Myocyte (in vitro differentiated cells): ENCODE data around the gene PIM2. TPM values are rescaled to one million over a fixed set of nuclear protein-coding genes. Genes with fewer than 3 reads are reported as not detected.

Experiments used
- DNase-seq: peaks from one replicate; pipeline ENCODE4 v3.0.0-alpha.2; 2012; ENCODE audit warnings: low read depth
- total RNA-seq: library from RNA; depleted of rRNA; stranded (reverse); fragments of >200 nt; gene quantifications from 2 replicates; pipeline ENCODE4 v1.2.3, GENCODE V29; 2014

The PIM2 gene
- total RNA-seq, 1 donor from 2014 or later: 6.2 TPM

DNA sequence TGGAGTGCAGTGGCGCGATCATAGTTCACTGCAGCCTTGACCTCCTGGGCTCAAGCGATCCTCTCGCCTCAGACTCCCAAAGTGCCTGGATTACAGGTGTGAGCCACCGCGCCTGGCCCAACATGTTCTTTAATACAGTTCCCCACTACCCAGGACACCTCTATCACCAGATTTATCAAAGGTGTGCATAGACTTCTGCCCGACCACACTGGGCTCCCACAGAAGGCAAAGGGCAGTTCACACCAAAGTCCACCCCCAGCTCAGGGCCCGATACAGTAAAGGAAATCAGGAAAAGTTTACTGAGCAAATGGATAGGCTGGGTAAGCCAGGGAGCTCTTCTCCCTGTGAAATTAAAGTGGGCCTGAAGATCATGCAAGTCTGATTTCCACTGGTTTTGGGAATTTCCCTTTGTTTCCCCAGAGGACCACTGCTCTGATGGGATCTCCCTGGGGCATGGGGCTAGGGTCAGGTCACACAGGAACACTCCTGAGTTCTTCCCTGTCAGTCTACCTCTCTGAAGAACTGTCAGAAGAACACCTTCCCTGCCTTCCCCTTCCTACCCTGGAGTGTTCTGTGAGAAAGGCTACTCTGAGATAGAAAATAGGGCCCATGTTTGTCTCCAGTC, 17.7 kb upstream of the PIM2 start:
- DNase-seq: no peak

DNA sequence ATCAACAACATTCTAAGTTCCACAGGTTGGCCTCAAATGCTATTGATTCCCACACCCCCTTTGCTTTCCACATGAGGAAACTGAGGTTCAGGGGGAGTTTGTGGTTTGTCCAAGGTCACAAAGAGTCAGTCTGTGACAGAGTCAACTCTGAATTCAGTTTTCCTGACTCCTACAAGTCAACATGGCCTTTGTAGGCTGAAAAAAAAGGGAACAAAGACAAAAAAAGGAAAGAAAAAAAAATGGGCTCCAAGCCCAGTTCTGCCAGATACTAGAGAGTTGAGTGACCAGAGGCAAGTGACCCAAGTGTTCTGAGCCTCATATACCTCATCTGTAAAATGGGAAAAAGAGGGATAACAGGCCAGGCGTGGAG, 16.5 kb upstream of the PIM2 start:
- no peak for DNase-seq

DNA sequence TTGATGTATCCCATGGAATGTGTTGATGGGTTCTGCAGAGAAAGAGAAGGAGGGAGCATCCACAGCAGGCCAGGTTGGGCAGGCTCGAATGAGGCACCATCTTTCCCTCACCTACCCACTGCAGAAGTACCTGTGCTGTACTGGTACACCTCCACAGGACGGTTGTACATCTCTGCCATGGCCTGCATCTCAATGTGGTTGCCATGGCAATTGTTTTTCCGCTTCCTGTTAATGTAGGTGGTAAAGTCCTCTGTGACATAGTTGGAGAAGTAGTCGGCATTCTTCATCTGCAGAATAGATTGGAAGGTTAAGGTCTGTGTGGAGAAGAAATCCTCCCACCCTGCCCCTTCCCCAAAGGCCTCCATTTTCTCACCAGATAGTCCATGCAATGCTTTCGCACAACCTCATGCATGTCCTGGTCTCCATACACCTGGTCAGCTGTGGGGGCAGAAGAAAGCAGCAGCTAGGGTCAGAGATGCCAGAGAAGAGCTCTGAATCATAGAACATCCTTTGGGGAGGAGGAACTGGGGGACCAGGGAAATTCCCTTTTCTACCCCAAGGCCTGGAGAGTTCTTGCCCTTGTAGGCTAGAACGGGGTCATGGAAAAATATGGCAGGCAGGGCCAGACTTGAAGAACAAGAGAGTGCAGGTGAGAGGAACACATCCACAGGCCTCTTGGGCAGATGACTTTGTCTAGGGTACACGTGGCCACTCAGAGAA, 15.9 kb upstream of the PIM2 start:
- no peak for DNase-seq

DNA sequence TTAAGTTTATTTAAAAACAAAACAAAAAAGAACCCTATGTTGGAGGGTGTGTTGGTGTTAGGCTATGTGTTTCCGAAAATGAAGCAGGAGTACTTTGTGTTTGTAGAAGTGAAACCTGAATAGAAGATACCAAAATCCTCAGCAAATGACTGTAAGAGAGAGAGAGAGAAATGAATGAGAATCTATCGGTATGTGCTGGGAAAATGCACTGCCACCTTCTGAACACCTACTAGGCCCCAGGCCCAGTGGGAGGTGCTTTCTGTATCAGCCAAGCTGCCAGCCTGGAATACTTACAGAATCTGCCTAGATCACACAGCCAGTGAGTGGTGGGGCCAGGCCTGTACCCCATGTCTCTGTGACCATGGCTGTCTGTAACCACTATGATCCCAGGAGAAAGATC, 14.9 kb upstream of the PIM2 start:
- no peak for DNase-seq

DNA sequence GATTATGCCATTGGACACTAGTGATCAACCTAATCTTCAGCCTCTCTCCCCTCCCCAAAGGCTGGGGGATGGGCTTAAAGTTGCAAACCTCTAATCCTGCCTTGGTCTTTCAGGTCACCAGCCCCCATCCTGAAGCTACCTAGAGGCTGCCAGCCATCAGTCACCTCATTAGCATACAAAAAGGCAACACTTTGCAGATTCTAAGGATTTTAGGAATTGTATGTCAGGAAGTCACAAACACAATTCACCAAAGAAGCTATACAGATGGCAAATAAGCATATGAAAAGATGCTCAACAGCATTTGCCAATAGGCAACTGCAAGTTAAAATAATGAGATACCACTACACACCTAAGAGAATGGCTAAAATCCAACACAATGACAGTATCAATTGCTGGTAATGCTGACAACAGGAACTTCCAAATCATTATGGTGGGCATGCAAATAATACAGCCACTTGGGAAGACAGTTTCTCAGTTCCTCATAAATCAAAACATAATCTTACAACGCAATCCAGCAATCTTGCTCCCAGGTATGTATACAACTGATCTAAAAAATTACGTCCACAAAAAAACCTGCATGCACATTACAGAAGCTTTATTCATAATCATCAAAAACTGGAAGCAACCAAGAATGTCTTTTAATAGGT, 9.0 kb upstream of the PIM2 start:
- no peak for DNase-seq

DNA sequence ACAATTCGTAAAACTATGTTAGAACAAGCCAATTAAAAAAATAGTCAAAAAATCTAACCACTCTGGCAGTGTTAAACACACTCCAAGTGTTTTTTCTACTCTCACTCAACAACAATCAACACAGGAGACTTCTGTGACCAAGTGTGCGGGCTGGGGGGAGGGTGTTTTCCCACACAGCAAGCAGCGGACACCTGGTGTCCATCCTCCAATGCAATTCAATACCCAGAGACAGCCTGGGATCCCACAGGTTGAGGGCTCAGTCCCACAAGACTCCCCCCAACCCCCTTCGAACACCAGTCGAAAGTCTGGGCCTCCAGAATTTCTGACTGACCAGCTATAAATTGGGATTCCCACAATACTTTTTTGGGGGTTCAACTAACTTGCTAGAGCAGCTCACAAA, 8.3 kb upstream of the PIM2 start:
- no peak for DNase-seq

DNA sequence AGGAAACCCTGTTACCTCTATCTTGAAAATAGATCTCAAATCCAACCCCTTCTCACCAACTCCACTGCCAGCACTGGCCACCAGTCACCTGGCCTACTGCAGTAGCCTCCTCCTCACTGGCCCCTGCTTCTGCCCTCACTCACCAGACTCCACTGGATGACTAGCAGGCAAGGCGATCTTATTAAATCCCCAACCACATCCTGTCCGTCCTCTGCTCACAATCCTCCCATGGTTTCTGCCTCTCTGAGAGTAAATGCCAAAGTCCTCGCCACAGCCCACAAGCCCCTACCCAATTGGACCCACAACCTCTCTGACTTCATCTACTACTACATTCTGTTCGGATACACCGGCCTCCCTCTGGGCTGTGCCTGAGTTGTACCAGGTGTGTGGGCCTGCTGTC, 5.4 kb upstream of the PIM2 start:
- DNase-seq: no peak

DNA sequence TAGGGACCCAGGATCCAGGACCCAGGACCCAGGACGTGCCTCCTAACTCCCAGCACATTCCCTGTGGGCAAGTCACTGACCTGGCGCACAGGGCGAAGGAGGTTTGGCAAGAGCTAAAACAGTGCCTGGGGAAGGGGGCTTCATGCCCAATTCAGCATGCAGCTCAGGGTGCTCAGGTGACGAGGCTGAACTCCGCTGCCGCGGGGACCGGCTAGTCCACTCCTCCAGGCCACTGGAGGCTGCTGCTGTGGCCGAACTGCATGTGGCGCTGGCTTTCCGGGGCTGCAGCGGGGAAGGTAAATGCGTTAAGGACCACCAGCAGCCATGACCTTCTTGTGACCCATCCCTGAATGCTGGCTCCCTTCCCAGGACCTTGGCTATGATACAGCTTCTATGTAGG, 4.9 kb upstream of the PIM2 start:
- no peak for DNase-seq

DNA sequence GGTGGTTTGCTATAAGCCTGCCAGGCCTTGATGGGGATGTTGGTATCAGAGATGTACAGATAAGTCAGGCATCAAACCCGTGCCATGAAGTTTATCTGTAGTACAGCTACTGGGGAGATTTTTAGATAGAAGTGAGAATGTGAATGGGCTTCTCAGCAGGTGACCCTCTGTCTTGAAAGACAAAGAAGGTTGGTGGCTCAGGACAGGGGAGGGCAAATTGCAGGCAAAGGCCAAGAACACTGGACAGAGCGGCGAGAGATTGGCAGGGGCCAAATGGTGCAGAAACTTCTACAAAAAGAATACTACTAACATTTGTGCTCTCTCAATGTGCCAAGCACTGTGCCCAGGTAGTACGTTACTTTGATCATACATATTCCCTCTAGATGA, 1.9 kb upstream of the PIM2 start:
- DNase-seq: no peak

DNA sequence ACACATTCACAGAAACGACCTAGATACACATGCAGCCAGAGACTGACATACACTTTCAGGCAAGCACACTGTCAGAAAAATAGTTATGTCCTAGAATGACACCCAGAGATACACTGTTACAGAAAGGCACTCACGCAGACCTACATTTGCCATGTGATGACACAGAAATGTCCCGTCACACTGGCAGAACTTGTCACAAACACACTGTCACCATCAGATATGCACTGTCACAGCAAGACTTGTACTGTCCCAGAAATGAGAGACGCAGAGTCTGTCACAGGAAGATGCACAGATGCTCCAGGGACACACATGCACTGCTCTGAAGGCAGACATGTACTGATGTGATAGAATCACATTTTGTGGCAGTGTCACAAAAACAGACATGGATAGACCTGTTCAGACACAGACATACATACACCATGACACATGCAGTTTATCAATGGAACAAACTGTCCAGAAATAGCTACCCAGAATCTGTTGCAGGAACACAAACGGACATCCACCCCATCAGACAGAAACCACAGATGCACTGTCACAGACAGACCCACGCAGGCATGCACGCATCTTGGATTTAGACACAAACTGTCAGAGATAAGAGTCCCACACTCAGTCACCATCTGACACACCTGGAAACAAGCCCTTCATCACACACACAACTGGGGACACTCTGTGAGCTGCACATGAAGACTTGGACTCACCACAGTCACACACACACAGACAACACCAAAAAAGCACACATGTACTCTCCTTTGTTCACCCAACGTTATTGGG, 1.3 kb upstream of the PIM2 start:
- DNase-seq: no peak

DNA sequence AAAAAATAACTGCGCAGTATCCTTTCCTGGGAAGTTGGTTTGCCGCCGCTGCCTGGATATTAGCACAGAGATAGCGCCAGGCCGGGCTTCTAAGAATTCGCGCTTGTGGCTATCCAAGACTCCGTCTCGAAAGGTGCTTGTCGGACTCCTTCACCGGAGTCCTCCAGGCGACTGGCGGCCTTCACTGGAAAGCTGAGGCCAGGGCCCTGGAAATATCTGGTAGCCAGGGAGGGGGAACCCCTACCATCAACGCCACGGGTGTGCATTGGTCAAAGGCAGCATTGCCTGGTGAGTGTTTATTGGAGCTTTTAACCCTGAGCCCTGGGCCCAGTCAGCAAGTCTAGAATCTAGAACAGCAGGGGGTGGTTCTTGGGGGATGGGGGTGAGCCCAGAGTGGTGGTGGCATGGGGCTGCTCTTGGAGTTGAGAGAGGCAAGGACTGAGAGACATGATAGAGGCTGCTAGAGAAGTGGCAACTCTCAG, 577 bp upstream of the PIM2 start:
- no peak for DNase-seq

DNA sequence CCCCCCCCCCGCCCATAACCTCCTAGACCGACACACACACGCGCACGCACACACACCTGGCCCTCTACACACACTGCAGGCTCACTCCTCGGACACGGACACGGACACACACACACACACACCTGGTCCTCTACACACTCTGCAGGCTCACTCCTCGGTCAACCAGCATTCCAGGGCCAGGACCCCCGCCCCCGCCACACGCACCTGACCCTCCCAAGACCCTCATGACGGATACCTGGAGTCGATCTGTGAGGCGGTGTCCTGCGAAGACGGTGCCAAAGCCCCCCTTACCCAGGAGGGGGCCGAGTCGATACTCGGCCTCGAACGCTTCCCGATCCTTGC, 552 bp downstream of the PIM2 start:
- DNase-seq: no peak

DNA sequence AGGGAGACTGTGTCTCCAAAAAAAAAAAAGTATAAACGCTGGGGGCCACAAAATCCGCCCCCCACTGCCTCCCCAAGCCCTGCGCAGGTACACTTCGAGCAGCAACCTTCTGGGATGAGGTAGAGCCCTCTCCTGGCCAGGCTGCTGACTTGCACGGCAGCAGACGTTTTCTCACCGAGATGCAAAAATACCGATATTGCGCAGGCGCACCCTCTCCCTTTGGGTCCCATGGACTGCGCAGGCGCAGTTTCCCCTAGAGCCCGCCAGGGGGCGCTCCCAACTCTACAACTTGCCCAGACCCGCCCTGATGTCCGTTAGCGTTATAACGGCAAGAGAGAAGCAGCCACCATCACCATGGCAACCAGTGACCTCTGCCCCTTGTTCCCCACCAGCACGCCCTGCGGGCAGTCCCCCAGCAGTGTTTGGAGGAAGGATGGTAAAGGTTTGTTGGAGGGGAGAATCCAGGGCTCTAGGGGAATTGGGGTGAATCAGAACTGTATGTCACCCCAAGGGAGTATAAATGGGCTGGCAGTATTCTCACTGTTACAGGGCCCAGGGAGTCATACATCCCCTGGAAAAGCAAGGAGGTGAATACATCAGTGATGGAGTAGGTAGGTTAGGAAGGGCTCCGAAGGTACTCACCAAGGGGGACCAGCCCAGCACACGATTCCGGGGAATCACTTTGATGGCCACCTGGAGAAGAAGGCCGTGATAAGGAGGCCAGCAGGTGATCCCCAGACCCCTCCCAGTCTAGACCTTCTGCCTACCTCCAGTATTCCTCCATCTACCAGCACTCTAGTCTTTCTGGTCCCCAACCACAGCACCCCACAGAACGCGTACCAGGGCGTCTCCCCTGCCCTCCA, 1.5 kb downstream of the PIM2 start:
- DNase-seq: peak; percentile 87

DNA sequence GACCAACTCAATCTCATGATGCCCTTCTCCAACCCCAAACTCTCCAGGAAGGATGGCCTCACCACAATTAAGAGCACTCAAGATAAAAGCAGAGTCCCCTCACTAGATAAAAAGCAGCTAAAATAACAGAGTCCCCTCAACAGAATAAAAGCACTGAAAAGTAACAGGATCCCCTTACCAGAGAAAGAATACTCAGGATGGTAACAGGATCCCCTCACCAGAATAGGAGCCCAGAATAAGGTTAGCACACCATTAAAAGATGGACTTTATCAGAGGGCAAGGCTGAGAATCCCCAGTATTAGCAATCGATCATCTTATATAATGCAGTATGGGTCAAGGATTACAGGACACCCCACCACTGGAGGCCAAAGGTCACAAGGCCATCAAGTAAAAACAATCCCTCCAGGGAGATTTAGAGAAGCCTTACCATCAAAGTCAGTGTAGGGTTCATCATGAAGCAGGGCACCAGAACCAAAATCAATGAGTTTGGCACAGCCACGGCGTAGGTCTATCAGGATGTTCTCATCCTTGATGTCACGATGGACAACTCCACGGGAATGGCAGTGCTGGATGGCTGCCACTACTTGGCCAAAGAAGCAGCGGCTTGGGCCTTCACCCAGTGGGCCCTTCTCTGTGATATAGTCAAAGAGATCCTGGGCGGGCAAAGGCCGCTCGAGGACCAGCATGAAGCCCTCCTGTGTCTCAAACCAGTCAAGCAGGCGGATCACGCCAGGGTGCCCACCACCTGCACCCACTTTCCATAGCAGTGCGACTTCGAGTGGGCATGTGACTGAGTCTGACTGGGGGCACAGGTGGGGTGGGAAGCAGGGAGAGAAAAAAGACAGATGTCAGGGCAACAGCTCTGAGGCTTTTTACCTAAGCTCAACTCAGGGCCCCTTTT, 4.0 kb downstream of the PIM2 start:
- DNase-seq: no peak

DNA sequence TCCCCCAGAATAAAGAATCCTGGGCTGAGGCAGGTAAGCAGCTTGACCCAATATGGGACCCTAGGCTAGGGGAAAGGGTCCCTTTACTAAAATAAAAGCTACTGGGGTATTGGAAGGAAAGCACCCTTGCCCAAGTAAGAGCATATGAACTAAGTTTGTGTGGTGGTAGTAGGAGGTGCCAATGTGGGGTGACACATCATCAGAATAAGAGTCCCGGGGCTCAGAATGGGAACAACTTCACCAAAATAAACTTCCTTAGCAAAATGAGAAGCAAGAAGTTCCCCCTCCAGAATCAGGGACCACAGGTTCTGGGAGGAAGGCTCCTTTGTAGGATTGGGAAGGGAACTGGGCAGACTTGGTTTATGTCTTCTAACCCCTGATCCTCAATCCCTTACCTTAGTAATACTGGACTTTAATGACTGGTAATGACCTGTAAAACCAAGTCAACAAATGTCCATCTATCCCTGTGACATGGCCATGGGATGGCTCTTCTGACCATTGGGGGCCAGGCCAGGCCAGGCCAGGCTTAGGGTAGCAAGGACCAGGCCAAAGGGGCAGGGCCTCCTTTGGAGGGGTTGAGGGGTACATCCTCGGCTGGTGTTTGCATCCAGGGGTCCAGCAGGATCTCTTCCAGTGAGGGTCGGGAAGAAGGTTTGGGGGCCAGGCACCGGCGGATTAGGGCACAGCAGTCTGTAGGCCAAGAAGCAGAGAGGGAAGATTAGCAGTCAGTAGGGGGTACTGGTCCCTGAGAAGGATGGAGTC, 5.0 kb downstream of the PIM2 start:
- DNase-seq: no peak

DNA sequence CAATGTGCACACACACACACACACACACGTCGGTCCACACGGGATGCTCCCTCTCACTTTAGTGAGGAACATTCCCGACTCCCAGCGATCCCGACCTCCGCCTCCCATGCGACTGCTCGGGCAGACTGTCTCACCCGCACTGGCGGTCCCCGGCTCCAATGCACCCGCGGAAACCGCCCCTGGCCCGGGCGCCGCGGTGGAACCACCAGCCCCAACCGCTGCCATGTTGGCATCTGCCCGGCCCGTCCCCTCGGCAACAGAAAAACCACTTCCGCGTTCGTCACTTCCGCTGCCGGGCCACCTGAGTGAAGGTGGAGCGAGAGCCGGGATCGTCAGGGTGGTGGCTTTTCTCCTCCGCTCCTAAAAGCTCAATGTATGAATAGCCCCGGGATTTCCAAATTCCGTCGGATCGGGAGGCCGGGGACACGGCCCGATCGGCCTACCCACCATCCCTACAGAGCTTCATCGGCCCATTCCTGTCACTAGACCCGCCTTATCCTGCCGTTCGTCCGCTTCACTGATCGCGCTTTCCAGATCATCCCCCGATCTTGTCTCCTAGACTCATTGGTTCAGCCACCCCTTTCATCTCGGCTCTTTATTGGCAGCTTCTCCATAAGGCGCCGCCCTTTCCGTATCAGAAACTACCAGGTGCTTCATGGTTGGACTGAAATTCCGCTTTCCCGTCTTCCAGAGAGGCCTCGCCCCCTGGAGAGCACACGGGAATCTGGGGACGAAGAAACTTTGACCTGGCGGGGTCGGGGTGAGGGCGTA, 7.2 kb downstream of the PIM2 start, which contains the start of gene SLC35A2:
SLC35A2 (minus strand) TSS at position 235 of the 771 bp plus-strand sequence; CDS start at position 225, 10 bp downstream.
- peak; percentile 70 for DNase-seq

DNA sequence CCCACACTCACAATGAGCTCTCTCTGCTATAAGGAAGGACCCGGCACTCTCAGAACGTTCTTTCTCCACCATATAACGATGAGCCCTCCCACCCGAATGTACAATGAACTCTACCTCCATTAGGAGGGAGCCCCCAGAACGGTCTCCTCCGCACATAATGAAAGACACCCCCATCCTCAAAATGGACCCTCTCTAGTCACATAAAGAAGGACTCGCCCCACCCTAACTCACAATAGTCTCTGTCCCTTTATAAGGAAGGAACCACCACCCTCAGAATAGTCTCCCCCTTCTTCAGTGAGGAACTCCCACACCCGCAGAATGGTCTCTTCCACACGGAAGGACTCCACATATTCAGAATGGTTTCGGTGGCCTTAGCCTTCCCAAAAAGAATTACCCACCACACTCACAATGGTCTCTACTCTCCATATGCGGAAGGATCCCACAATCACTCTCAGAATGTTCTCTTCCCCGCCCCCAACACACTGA, 7.9 kb downstream of the PIM2 start:
- DNase-seq: peak; percentile 42

DNA sequence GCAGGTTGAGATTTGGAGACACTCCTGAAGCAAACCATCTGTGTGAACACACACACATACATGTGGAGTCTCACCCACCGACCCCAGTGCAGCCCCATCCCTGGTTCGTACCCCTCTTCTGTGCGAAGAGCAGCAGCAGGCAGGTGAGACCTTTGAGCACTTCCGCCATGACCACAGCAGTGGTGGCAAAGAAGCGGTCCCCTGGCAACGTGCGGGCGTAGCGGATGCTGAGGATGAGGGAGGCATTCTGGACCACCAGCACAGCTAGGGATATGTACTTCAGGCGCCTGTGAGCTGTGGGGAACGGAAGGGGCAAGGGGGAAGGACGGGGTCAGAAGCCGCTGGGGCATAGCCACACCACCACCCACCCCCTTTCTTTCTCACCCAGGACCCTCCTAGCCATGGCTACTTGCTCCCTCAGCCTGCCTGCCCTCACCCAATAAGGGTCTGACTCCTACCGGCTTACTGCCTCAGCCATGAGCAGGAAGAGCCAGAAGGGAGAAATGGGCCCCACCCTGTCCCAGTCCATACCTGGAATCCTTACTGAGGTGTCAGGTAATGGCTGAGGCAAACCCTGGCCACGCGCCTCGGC, 9.0 kb downstream of the PIM2 start:
- no peak for DNase-seq
